ENCODE measurements around the gene FBXL13.
"Not testable (repeated sequence)": the region's sequence is repeated elsewhere in the genome, so short reads cannot be mapped to it uniquely, and the experiment has no call there.

FBXL13 gene

GRCh38 chr7:103031781-103032180 lies 42.8 kb downstream of the FBXL13 start:
- TF ChIP-seq CTCF (IDR thresholded peaks at IDR 0.05; ENCODE audit: extremely low read depth, insufficient read depth, missing control alignments), result no peak
- in situ Hi-C loops (cut with MboI; ENCODE audit: low pct_unique_long_range_greater_than_20kb, low sequenced_read_pairs, unreplicated experiment), result no loop called here
- no peak for DNase-seq (ENCODE audit: low spot score)

- in situ Hi-C loops (cut with MboI; ENCODE audit: low pct_unique_long_range_greater_than_20kb, low sequenced_read_pairs, unreplicated experiment), result no loop called here
- TF ChIP-seq CTCF (IDR thresholded peaks at IDR 0.05; ENCODE audit: extremely low read depth, insufficient read depth, missing control alignments), result no peak
- DNase-seq (ENCODE audit: low spot score), result no peak
These were observed 43.6 kb downstream of the FBXL13 start for GRCh38 chr7:103031024-103031423.

- TF ChIP-seq CTCF (IDR thresholded peaks at IDR 0.05; ENCODE audit: extremely low read depth, insufficient read depth, missing control alignments), result no peak
- in situ Hi-C loops (cut with MboI; ENCODE audit: low pct_unique_long_range_greater_than_20kb, low sequenced_read_pairs, unreplicated experiment), result no loop called here
- no peak for DNase-seq (ENCODE audit: low spot score)
These were observed 49.3 kb downstream of the FBXL13 start for GRCh38 chr7:103025341-103025740.

GRCh38 chr7:103023578-103023977 lies 51.0 kb downstream of the FBXL13 start:
- in situ Hi-C loops (cut with MboI; ENCODE audit: low pct_unique_long_range_greater_than_20kb, low sequenced_read_pairs, unreplicated experiment); DNase-seq (ENCODE audit: low spot score): not testable (repeated sequence)

- in situ Hi-C loops (cut with MboI; ENCODE audit: low pct_unique_long_range_greater_than_20kb, low sequenced_read_pairs, unreplicated experiment); DNase-seq (ENCODE audit: low spot score): not testable (repeated sequence)
These were observed 53.1 kb downstream of the FBXL13 start for GRCh38 chr7:103021490-103021889.

GRCh38 chr7:103020876-103021275 lies 53.7 kb downstream of the FBXL13 start:
- in situ Hi-C loops (cut with MboI; ENCODE audit: low pct_unique_long_range_greater_than_20kb, low sequenced_read_pairs, unreplicated experiment); DNase-seq (ENCODE audit: low spot score): not testable (repeated sequence)

- in situ Hi-C loops (cut with MboI; ENCODE audit: low pct_unique_long_range_greater_than_20kb, low sequenced_read_pairs, unreplicated experiment); DNase-seq (ENCODE audit: low spot score): not testable (repeated sequence)
These were observed 56.3 kb downstream of the FBXL13 start for GRCh38 chr7:103018295-103018694.

GRCh38 chr7:103011650-103012049 lies 62.9 kb downstream of the FBXL13 start:
- no peak for DNase-seq (ENCODE audit: low spot score)
- TF ChIP-seq CTCF (IDR thresholded peaks at IDR 0.05; ENCODE audit: extremely low read depth, insufficient read depth, missing control alignments), result no peak
- in situ Hi-C loops (cut with MboI; ENCODE audit: low pct_unique_long_range_greater_than_20kb, low sequenced_read_pairs, unreplicated experiment), result no loop called here

- in situ Hi-C loops (cut with MboI; ENCODE audit: low pct_unique_long_range_greater_than_20kb, low sequenced_read_pairs, unreplicated experiment), result no loop called here
- no peak for DNase-seq (ENCODE audit: low spot score)
- no peak for TF ChIP-seq CTCF (IDR thresholded peaks at IDR 0.05; ENCODE audit: extremely low read depth, insufficient read depth, missing control alignments)
These were observed 64.4 kb downstream of the FBXL13 start for GRCh38 chr7:103010211-103010610.
